ENCODE data around the gene SFTA2. TPM values are rescaled to one million over a fixed set of nuclear protein-coding genes. Genes with fewer than 3 reads are reported as not detected.

SFTA2 gene
- polyA plus RNA-seq, 1 experiment = not detected

GRCh38 chr6:30901436-30901835, 30.5 kb downstream of the SFTA2 start:
- Histone ChIP-seq H3K27ac (ENCODE audit: low read depth, low read length) (no peak overlapping the region), H3K9me3 (ENCODE audit: control insufficient read depth, insufficient read depth, low read length) (no peaks in the 10 kb centered on the region), H3K4me3 (ENCODE audit: low read depth, low read length) (no peak overlapping the region), H3K27me3 (ENCODE audit: control insufficient read depth, insufficient read depth, low read length) (no peaks in the 10 kb centered on the region)
- no peak for DNase-seq (ENCODE audit: low read depth, low spot score)
- ChIA-PET POLR2A (interaction anchor here (0.6 kb wide), 1 partner anchor 171 kb away, joined by 4 read pairs; no protein-coding TSS in a partner anchor), CTCF (interaction anchor here (0.6 to 1.1 kb wide), 3 partner anchors 158 to 186 kb away, joined by 3 to 5 read pairs (median 3); no protein-coding TSS in a partner anchor)
- TF ChIP-seq CTCF (IDR thresholded peaks at IDR 0.05; ENCODE audit: low read depth, low read length) = no peak

GRCh38 chr6:30900863-30901417, 31.0 kb downstream of the SFTA2 start:
- Histone ChIP-seq H3K27me3 (ENCODE audit: control insufficient read depth, insufficient read depth, low read length) (no peaks in the 10 kb centered on the region), H3K9me3 (ENCODE audit: control insufficient read depth, insufficient read depth, low read length) (no peaks in the 10 kb centered on the region), H3K4me3 (ENCODE audit: low read depth, low read length) (no peak overlapping the region), H3K27ac (ENCODE audit: low read depth, low read length) (no peak overlapping the region)
- no peak for TF ChIP-seq CTCF (IDR thresholded peaks at IDR 0.05; ENCODE audit: low read depth, low read length)
- CTCF ChIA-PET = interaction anchor here (1.1 kb wide), 1 partner anchor 179 kb away, joined by 3 read pairs; no protein-coding TSS in a partner anchor
- POLR2A ChIA-PET = no interaction called here
- DNase-seq (ENCODE audit: low read depth, low spot score) = no peak

- POLR2A ChIA-PET = no interaction called here
- CTCF ChIA-PET = interaction anchor here (0.6 to 1.4 kb wide), 2 partner anchors 17 to 189 kb away, joined by 3 to 5 read pairs; no protein-coding TSS in a partner anchor
Observed at GRCh38 chr6:30898750-30899360, 33.1 kb downstream of the SFTA2 start.

GRCh38 chr6:30897882-30898281, 34.1 kb downstream of the SFTA2 start:
- no peak for TF ChIP-seq CTCF (IDR thresholded peaks at IDR 0.05; ENCODE audit: low read depth, low read length)
- Histone ChIP-seq H3K4me3 (ENCODE audit: low read depth, low read length) (no peak overlapping the region), H3K9me3 (ENCODE audit: control insufficient read depth, insufficient read depth, low read length) (no peaks in the 10 kb centered on the region; the same call in 1 of the 2 replicates), H3K27ac (ENCODE audit: low read depth, low read length) (no peak overlapping the region), H3K27me3 (ENCODE audit: control insufficient read depth, insufficient read depth, low read length) (no peaks in the 10 kb centered on the region)
- ChIA-PET POLR2A (no interaction called here), CTCF (no interaction called here)
- DNase-seq (ENCODE audit: low read depth, low spot score) = no peak

More at GRCh38 chr6:30898750-30899360, 33.1 kb downstream of the SFTA2 start:
- H3K27me3 ChIP-seq (ENCODE audit: control insufficient read depth, insufficient read depth, low read length) = no peaks in the 10 kb centered on the region
- H3K27ac ChIP-seq (ENCODE audit: low read depth, low read length) = no peak overlapping the region
- no peaks in the 10 kb centered on the region for H3K9me3 ChIP-seq (ENCODE audit: control insufficient read depth, insufficient read depth, low read length)
- no peak overlapping the region for H3K4me3 ChIP-seq (ENCODE audit: low read depth, low read length)
- TF ChIP-seq CTCF (IDR thresholded peaks at IDR 0.05; ENCODE audit: low read depth, low read length) = no peak
- DNase-seq (ENCODE audit: low read depth, low spot score) = no peak

GRCh38 chr6:30896541-30896940, 35.4 kb downstream of the SFTA2 start:
- DNase-seq (ENCODE audit: low read depth, low spot score) = no peak
- H3K4me3 ChIP-seq (ENCODE audit: low read depth, low read length) = no peak overlapping the region
- no peak for TF ChIP-seq CTCF (IDR thresholded peaks at IDR 0.05; ENCODE audit: low read depth, low read length)
- ChIA-PET CTCF (no interaction called here), POLR2A (interaction anchor here (1.8 kb wide), 1 partner anchor 11 kb away, joined by 7 read pairs; the partner anchor contains the start of gene GTF2H4)
- H3K9me3 ChIP-seq (ENCODE audit: control insufficient read depth, insufficient read depth, low read length) = no peaks in the 10 kb centered on the region; the same call in 1 of the 2 replicates
- no peak overlapping the region for H3K27ac ChIP-seq (ENCODE audit: low read depth, low read length)
- no peaks in the 10 kb centered on the region for H3K27me3 ChIP-seq (ENCODE audit: control insufficient read depth, insufficient read depth, low read length)
